K562 (cell line): Measurements from ENCODE around the gene DNASE2. TPM values are rescaled to one million over a fixed set of nuclear protein-coding genes. Genes with fewer than 3 reads are reported as not detected.

Experiments used
- CREM ChIP-seq: IDR thresholded peaks from 2 replicates; pipeline ENCODE4 v1.6.1; 2014; ENCODE audit warnings: antibody characterized with exemption, low read depth
- FOXP1 ChIP-seq: sonication (generic); formaldehyde crosslinking; IDR thresholded peaks from 2 replicates; pipeline ENCODE4 v1.8.0; 2022; ENCODE audit warnings: mild to moderate bottlenecking, missing genetic modification reagents
- IFI16 ChIP-seq: fragments of 250-450 bp; sonication (Bioruptor Pico); IDR thresholded peaks from 2 replicates; pipeline ENCODE4 v2.1.2; 2022; ENCODE audit warnings: mild to moderate bottlenecking, inconsistent platforms
- MAZ ChIP-seq, 2 experiments: fragments of 450-650 bp in 1 of 2; sonication (generic) in 1 of 2; formaldehyde crosslinking; IDR thresholded peaks in 1 of 2; conservative IDR thresholded peaks in 1 of 2; 2 replicates each; pipeline versions ENCODE4 v1.4.0 to v1.5.0; 2020; ENCODE audit warnings: mild to moderate bottlenecking in 1 of 2, missing genetic modification reagents in 1 of 2
- NCOA4 ChIP-seq: fragments of 450-650 bp; IDR thresholded peaks from 2 replicates; pipeline ENCODE4 v1.6.1; 2018; ENCODE audit warnings: mild to moderate bottlenecking; ENCODE audit not compliant: partially characterized antibody
- RBM15 ChIP-seq: fragments of 200-400 bp; formaldehyde crosslinking; IDR thresholded peaks from 2 replicates; pipeline ENCODE4 v1.6.1; 2018; ENCODE audit warnings: mild to moderate bottlenecking, low read length, moderate library complexity; ENCODE audit not compliant: insufficient read depth
- SAFB ChIP-seq: fragments of 200-400 bp; formaldehyde crosslinking; IDR thresholded peaks from 2 replicates; pipeline ENCODE4 v1.6.1; 2017; ENCODE audit warnings: low read depth, low read length, borderline replicate concordance
- SAP30 ChIP-seq: fragments of 200-600 bp; sonication (generic); IDR thresholded peaks from 2 replicates; pipeline ENCODE4 v1.6.1; 2012; ENCODE audit warnings: borderline replicate concordance, low read depth, mild to moderate bottlenecking, moderate library complexity, low read length, control low read depth, inconsistent platforms; ENCODE audit not compliant: insufficient read depth, poor library complexity, severe bottlenecking
- TCFL5 ChIP-seq: fragments of 250-450 bp; sonication (Bioruptor Pico); conservative IDR thresholded peaks from 2 replicates; pipeline ENCODE4 v1.6.1; 2021; ENCODE audit warnings: mild to moderate bottlenecking, moderate library complexity, matching md5 sums
- ZC3H4 ChIP-seq: sonication (generic); formaldehyde crosslinking; IDR thresholded peaks from 2 replicates; pipeline ENCODE4 v1.9.0; 2021; ENCODE audit warnings: missing genetic modification reagents, borderline replicate concordance
- ZNF3 ChIP-seq: fragments of 250-450 bp; sonication (Bioruptor Pico); IDR thresholded peaks from 2 replicates; pipeline ENCODE4 v1.5.0; 2021; ENCODE audit warnings: mild to moderate bottlenecking, moderate library complexity
- polyA plus RNA-seq, 8 experiments: library from polyadenylated mRNA; depleted of rRNA in 4 of 8; stranded (reverse) in 5 of 8; unstranded in 3 of 8; fragments of >200 nt; fragmentation: Nextera tagmentation in 2 of 8; fragmentation: Illumina TruSeq in 1 of 8; extraction: Ambion mirVana in 2 of 8; extraction: Trizol in 1 of 8; gene quantifications; 2 replicates each; pipeline versions ENCODE4 v1.2.1 to v1.2.3, GENCODE V29; 2011 to 2014; ENCODE audit warnings: inconsistent platforms in 1 of 8, missing spikeins in 1 of 8
- total RNA-seq, 7 experiments: library from RNA; depleted of rRNA in 6 of 7; stranded (reverse); fragments of >200 nt in 6 of 7; fragmentation: Illumina TruSeq in 2 of 7; extraction: Trizol in 2 of 7; gene quantifications; 2 replicates each; pipeline versions ENCODE4 v1.2.1 to v1.2.3, GENCODE V29; 2011 to 2021; ENCODE audit warnings: low replicate concordance in 1 of 7
- TF ChIP-seq, protein P1 (sequence below): fragments of 450-650 bp; IDR thresholded peaks from 2 replicates; pipeline ENCODE4 v1.6.1; 2017; ENCODE audit warnings: antibody characterized with exemption
- TF ChIP-seq, protein P2 (sequence below): fragments of 250-450 bp; sonication (Bioruptor Pico); IDR thresholded peaks from 2 replicates; pipeline ENCODE4 v1.4.0; 2020; ENCODE audit warnings: mild to moderate bottlenecking, moderate library complexity, borderline replicate concordance
- TF ChIP-seq, protein P3 (sequence below): sonication (generic); formaldehyde crosslinking; IDR thresholded peaks from 2 replicates; pipeline ENCODE4 v1.8.0; 2022; ENCODE audit warnings: missing genetic modification reagents, mild to moderate bottlenecking, moderate library complexity, borderline replicate concordance
- TF ChIP-seq, protein P4 (sequence below): fragments of 450-650 bp; formaldehyde crosslinking; IDR thresholded peaks from 2 replicates; pipeline ENCODE4 v1.4.0; 2020; ENCODE audit warnings: mild to moderate bottlenecking, mixed read lengths

The DNASE2 gene
- total and polyA plus RNA-seq, 9 of the 15 experiments (the other 6 are each of a cell fraction or from before 2014, with no cell fraction given), result 4.4 to 27.0 (median 20.2) TPM

DNA sequence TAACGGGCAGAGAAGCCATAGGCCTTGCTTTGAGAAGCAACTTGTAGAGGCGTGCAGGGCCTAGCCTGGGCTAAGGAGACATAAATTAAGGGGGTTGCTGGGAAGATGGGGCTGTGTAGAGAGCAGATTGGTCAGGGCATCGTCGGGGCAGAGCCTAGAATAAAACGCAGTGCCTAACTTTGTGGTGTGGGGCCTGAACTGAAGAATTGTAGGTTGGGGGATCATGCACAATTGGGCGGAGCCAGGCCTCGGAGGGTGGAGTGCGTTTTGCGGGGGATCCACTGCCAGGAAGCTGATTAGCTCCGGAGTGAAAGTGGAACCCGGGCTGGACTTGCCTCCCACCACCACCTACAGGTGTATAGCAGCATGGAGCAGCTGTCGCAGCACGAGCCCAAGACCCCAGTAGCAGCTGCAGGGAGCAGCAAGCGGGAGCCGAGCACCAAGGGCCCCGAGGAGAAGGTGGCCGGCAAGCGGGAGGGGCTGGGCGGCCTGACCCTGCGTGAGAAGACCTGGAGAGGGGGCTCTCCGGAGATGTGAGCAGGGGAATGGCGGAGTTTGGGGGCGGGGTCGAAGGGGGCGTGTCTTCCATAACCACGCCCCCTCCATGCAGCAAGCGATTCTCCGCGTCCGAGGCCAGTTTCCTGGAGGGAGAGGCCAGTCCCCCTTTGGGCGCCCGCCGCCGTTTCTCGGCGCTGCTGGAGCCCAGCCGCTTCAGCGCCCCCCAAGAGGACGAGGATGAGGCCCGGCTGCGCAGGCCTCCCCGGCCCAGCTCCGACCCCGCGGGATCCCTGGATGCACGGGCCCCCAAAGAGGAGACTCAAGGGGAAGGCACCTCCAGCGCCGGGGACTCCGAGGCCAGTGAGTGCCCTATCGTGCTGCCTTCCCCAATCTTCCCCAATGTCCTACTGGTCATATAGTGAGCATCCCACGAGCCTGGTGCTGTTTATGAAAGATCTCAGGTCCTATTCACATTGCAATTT is 13.8 kb downstream of the DNASE2 start (continued):
- TF ChIP-seq IFI16 (CRISPR knock-in tag), result no peak
- no peak for TF ChIP-seq ZNF3 (CRISPR knock-in tag)
- no peak for TF ChIP-seq FOXP1 (CRISPR knock-in tag)
- peak; percentile 63 for TF ChIP-seq SAP30
- no peak for TF ChIP-seq NCOA4
- TF ChIP-seq CREM, result 0 out of 2 replicates have a peak, but pooled peaks have one; percentile 13
- TF ChIP-seq, protein P1, sequence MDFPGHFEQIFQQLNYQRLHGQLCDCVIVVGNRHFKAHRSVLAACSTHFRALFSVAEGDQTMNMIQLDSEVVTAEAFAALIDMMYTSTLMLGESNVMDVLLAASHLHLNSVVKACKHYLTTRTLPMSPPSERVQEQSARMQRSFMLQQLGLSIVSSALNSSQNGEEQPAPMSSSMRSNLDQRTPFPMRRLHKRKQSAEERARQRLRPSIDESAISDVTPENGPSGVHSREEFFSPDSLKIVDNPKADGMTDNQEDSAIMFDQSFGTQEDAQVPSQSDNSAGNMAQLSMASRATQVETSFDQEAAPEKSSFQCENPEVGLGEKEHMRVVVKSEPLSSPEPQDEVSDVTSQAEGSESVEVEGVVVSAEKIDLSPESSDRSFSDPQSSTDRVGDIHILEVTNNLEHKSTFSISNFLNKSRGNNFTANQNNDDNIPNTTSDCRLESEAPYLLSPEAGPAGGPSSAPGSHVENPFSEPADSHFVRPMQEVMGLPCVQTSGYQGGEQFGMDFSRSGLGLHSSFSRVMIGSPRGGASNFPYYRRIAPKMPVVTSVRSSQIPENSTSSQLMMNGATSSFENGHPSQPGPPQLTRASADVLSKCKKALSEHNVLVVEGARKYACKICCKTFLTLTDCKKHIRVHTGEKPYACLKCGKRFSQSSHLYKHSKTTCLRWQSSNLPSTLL, result no peak
- TF ChIP-seq ZC3H4 (CRISPR knock-in tag), result no peak
- TF ChIP-seq, protein P2, sequence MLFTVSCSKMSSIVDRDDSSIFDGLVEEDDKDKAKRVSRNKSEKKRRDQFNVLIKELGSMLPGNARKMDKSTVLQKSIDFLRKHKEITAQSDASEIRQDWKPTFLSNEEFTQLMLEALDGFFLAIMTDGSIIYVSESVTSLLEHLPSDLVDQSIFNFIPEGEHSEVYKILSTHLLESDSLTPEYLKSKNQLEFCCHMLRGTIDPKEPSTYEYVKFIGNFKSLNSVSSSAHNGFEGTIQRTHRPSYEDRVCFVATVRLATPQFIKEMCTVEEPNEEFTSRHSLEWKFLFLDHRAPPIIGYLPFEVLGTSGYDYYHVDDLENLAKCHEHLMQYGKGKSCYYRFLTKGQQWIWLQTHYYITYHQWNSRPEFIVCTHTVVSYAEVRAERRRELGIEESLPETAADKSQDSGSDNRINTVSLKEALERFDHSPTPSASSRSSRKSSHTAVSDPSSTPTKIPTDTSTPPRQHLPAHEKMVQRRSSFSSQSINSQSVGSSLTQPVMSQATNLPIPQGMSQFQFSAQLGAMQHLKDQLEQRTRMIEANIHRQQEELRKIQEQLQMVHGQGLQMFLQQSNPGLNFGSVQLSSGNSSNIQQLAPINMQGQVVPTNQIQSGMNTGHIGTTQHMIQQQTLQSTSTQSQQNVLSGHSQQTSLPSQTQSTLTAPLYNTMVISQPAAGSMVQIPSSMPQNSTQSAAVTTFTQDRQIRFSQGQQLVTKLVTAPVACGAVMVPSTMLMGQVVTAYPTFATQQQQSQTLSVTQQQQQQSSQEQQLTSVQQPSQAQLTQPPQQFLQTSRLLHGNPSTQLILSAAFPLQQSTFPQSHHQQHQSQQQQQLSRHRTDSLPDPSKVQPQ (CRISPR knock-in tag), result no peak
- no peak for TF ChIP-seq RBM15
- TF ChIP-seq SAFB, result no peak
- TF ChIP-seq, protein P3, sequence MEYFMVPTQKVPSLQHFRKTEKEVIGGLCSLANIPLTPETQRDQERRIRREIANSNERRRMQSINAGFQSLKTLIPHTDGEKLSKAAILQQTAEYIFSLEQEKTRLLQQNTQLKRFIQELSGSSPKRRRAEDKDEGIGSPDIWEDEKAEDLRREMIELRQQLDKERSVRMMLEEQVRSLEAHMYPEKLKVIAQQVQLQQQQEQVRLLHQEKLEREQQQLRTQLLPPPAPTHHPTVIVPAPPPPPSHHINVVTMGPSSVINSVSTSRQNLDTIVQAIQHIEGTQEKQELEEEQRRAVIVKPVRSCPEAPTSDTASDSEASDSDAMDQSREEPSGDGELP, result peak; percentile 83; the same call in 1 of the 2 replicates
- TF ChIP-seq, protein P4, sequence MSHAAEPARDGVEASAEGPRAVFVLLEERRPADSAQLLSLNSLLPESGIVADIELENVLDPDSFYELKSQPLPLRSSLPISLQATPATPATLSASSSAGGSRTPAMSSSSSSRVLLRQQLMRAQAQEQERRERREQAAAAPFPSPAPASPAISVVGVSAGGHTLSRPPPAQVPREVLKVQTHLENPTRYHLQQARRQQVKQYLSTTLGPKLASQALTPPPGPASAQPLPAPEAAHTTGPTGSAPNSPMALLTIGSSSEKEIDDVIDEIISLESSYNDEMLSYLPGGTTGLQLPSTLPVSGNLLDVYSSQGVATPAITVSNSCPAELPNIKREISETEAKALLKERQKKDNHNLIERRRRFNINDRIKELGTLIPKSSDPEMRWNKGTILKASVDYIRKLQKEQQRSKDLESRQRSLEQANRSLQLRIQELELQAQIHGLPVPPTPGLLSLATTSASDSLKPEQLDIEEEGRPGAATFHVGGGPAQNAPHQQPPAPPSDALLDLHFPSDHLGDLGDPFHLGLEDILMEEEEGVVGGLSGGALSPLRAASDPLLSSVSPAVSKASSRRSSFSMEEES (CRISPR knock-in tag), result no peak
- TF ChIP-seq MAZ (CRISPR knock-in tag; conservative IDR thresholded peaks at IDR 0.05 in 1 of 2, IDR thresholded peaks at IDR 0.05 in 1 of 2), result peak; percentile 77 to 84; a peak in 2 of 4 replicates
- no peak for TF ChIP-seq TCFL5 (CRISPR knock-in tag)
